Psoas muscle (tissue), 8 donors: ENCODE data around the gene RPS2. TPM values are rescaled to one million over a fixed set of nuclear protein-coding genes. Genes with fewer than 3 reads are reported as not detected.

Experiments
- ATAC-seq, 4 donors: fragments of 200-7000 bp; cut with Tn5 transposase; one replicate each; pipeline ENCODE4 v1.9.1; 2020; ENCODE audit warnings: moderate library complexity in 3 of 4, mild to moderate bottlenecking in 2 of 4
- DNase-seq, 2 donors: peaks; one replicate each; pipeline ENCODE4 v3.0.0-alpha.2; 2020
- H3K27ac ChIP-seq: fragments of 200-600 bp; one replicate; pipeline ENCODE4 v1.8.0; 2022
- H3K27me3 ChIP-seq, 3 donors: fragments of 200-600 bp in 1 of 3; one replicate each; pipeline versions ENCODE4 v1.6.1 to v1.8.0; 2013 to 2022; ENCODE audit warnings: low read length in 2 of 3, mild to moderate bottlenecking in 2 of 3, moderate library complexity in 1 of 3; ENCODE audit not compliant: insufficient read depth in 3 of 3
- H3K36me3 ChIP-seq, 2 donors: fragments of 200-600 bp in 1 of 2; one replicate each; pipeline versions ENCODE4 v1.6.1 to v1.8.0; 2013 to 2022; ENCODE audit warnings: low read depth in 1 of 2, mild to moderate bottlenecking in 1 of 2, moderate library complexity in 1 of 2; ENCODE audit not compliant: insufficient read depth in 1 of 2
- H3K4me1 ChIP-seq: fragments of 200-600 bp; one replicate; pipeline ENCODE4 v1.8.0; 2022
- H3K4me3 ChIP-seq: fragments of 200-600 bp; one replicate; pipeline ENCODE4 v1.8.0; 2022; ENCODE audit warnings: mild to moderate bottlenecking
- H3K9me3 ChIP-seq: fragments of 200-600 bp; one replicate; pipeline ENCODE4 v1.8.0; 2022
- CTCF ChIP-seq: fragments of 200-600 bp; IDR thresholded peaks from one replicate; pipeline ENCODE4 v1.8.0; 2022; ENCODE audit warnings: antibody characterized with exemption
- WGBS, 3 donors: extraction: QIAGEN DNeasy Blood & Tissue Kit; methylation state at CpG; one replicate each; pipeline versions ENCODE4 v1.1.6 to v1.1.7; 2013; 5-methylcytosine and 5-hydroxymethylcytosine counted together
- intact Hi-C, 2 donors: fragments of 100-400 bp; cut with DNase I; formaldehyde crosslinking; loops; one replicate each; pipeline versions ENCODE4 v1.11.0 to v1.14.2; 2022
- polyA plus RNA-seq, 3 donors: library from polyadenylated mRNA; stranded (reverse); fragments of 200-250 nt; gene quantifications; one replicate each; pipeline ENCODE4 v1.2.3, GENCODE V29; 2013
- total RNA-seq, 4 donors: library from RNA; stranded (reverse); fragmentation: NEBNext Ultra II Directional in 2 of 4; extraction: Animal tissue kit (Norgen Biotek cat#: 25700) in 2 of 4; gene quantifications; one replicate each; pipeline versions ENCODE4 v1.2.1 to v1.2.4, GENCODE V29; 2021 to 2023
- donor health status: healthy with polysubstance abuse.
- donor health status: DM: no; HTN: no; CAD: no; lungs with moderate emphysema.
- donor health status: Bipolar disorder and iron deficiency.
- donor health status: healthy.
- donor health status: DM: yes; HTN: yes; CAD: no.
- donor health status: DM: no; HTN: no; CAD: no.
- donor health status: DM: no; HTN: no; CAD: no.
- donor health status: DM: yes; HTN: yes; CAD: no.

RPS2 gene
- total and polyA plus RNA-seq, 7 donors: 1,044 to 3,940 (median 1,902) TPM

- Histone ChIP-seq H3K4me3 (no peak overlapping the region), H3K36me3 (no peaks in the 10 kb centered on the region), H3K9me3 (no peaks in the 10 kb centered on the region), H3K27me3 (peaks cover 0 to 57% (median 29%) of the 10 kb centered on the region in 3 donors), H3K27ac (no peak overlapping the region), H3K4me1 (no peaks in the 10 kb centered on the region)
- intact Hi-C loops: no loop called here
- DNase-seq (no peak), ATAC-seq (no peak)
- WGBS, 3 donors: 44 to 52% (median 44%) methylated on average over 8 of the region's 8 CpGs
- no peak for TF ChIP-seq CTCF
Observed at GRCh38 chr16:1914988-1915387, 49.6 kb downstream of the RPS2 start.

- H3K4me3 ChIP-seq: no peak overlapping the region
- DNase-seq (no peak), ATAC-seq (no peak)
- H3K27ac ChIP-seq: no peak overlapping the region
- H3K36me3 ChIP-seq: no peaks in the 10 kb centered on the region
- intact Hi-C loops: no loop called here
- no peaks in the 10 kb centered on the region for H3K4me1 ChIP-seq
- WGBS, 3 donors: 29 to 41% (median 38%) methylated on average over 11 to 15 of the region's 15 CpGs
- no peak for TF ChIP-seq CTCF
- H3K27me3 ChIP-seq: peaks cover 0 to 57% (median 24%) of the 10 kb centered on the region in 3 donors
- no peaks in the 10 kb centered on the region for H3K9me3 ChIP-seq
Observed at GRCh38 chr16:1914084-1914608, 50.5 kb downstream of the RPS2 start.

GRCh38 chr16:1913327-1914083, 51.1 kb downstream of the RPS2 start:
- Histone ChIP-seq H3K27me3 (peaks cover 0 to 57% (median 19%) of the 10 kb centered on the region in 3 donors), H3K9me3 (no peaks in the 10 kb centered on the region), H3K4me1 (no peaks in the 10 kb centered on the region), H3K4me3 (no peak overlapping the region), H3K36me3 (no peaks in the 10 kb centered on the region), H3K27ac (no peak overlapping the region)
- intact Hi-C loops: no loop called here
- 44 to 45% (median 45%) methylated on average over 15 to 21 of the region's 21 CpGs for WGBS, 3 donors
- TF ChIP-seq CTCF: no peak
- DNase-seq (no peak), ATAC-seq (no peak)

- no peak for TF ChIP-seq CTCF
- Histone ChIP-seq H3K27me3 (peaks cover 0 to 61% (median 15%) of the 10 kb centered on the region in 3 donors), H3K36me3 (no peaks in the 10 kb centered on the region), H3K4me3 (no peak overlapping the region), H3K9me3 (no peaks in the 10 kb centered on the region), H3K4me1 (no peaks in the 10 kb centered on the region), H3K27ac (no peak overlapping the region)
- ATAC-seq (no peak), DNase-seq (no peak)
- intact Hi-C loops: no loop called here
- WGBS, 3 donors: 76 to 82% (median 77%) methylated on average over 17 of the region's 17 CpGs
Observed at GRCh38 chr16:1912215-1912543, 52.4 kb downstream of the RPS2 start.

Other genes with a start within 250 kb of the RPS2 start
- 10 to 100 TPM in 3 of 4 donors, 1 to 10 TPM in 1; 9.9 to 23.8 (median 13.8) TPM for gene NME3, start 193.3 kb downstream of the RPS2 start, total RNA-seq
- gene NME3, start 193.3 kb downstream of the RPS2 start, polyA plus RNA-seq: 10 to 100 TPM; 18.8 to 27.1 (median 22.4) TPM
- 10 to 100 TPM in 1 of 4 donors, 1 to 10 TPM in 3; 4.3 to 11.3 (median 5.9) TPM for gene EME2, start 192.0 kb downstream of the RPS2 start, total RNA-seq
- gene EME2, start 192.0 kb downstream of the RPS2 start, polyA plus RNA-seq: 1 to 10 TPM; 2.6 to 5.2 (median 4.5) TPM
- 10 to 100 TPM; 56.3 to 75.1 (median 71.4) TPM for gene MRPS34, start 191.7 kb downstream of the RPS2 start, total RNA-seq
- 100 to 1,000 TPM in 2 of 3 donors, 10 to 100 TPM in 1; 85.6 to 172 (median 138) TPM for gene MRPS34, start 191.7 kb downstream of the RPS2 start, polyA plus RNA-seq
- 10 to 100 TPM; 38.4 to 59.5 (median 49.9) TPM for gene SPSB3, start 182.3 kb downstream of the RPS2 start, total RNA-seq
- gene SPSB3, start 182.3 kb downstream of the RPS2 start, polyA plus RNA-seq: 100 to 1,000 TPM in 1 of 3 donors, 10 to 100 TPM in 2; 26.3 to 108 (median 78.1) TPM
- 10 to 100 TPM; 34.7 to 44.7 (median 38.5) TPM for gene NUBP2, start 181.9 kb downstream of the RPS2 start, total RNA-seq
- 10 to 100 TPM; 61.9 to 96.0 (median 76.1) TPM for gene NUBP2, start 181.9 kb downstream of the RPS2 start, polyA plus RNA-seq
- gene IGFALS, start 171.1 kb downstream of the RPS2 start, total RNA-seq: under 1 TPM in 1 of 4 donors, not detected in 3; 0.22 TPM
- gene IGFALS, start 171.1 kb downstream of the RPS2 start, polyA plus RNA-seq: under 1 TPM; 0.12 to 0.38 (median 0.14) TPM
- gene HAGH, start 138.0 kb downstream of the RPS2 start, total RNA-seq: 100 to 1,000 TPM; 123 to 167 (median 157) TPM
- gene HAGH, start 138.0 kb downstream of the RPS2 start, polyA plus RNA-seq: 100 to 1,000 TPM; 112 to 277 (median 186) TPM
- 10 to 100 TPM; 23.2 to 28.1 (median 24.1) TPM for gene FAHD1, start 137.6 kb downstream of the RPS2 start, total RNA-seq
- 10 to 100 TPM; 27.0 to 63.8 (median 30.2) TPM for gene FAHD1, start 137.6 kb downstream of the RPS2 start, polyA plus RNA-seq
- gene MEIOB, start 92.7 kb downstream of the RPS2 start, total RNA-seq: not detected
- gene MEIOB, start 92.7 kb downstream of the RPS2 start, polyA plus RNA-seq: not detected
- gene HS3ST6, start 46.4 kb downstream of the RPS2 start, total RNA-seq: not detected
- not detected for gene HS3ST6, start 46.4 kb downstream of the RPS2 start, polyA plus RNA-seq
- gene MSRB1, start 21.6 kb downstream of the RPS2 start, total RNA-seq: 10 to 100 TPM; 44.2 to 65.3 (median 53.2) TPM
- gene MSRB1, start 21.6 kb downstream of the RPS2 start, polyA plus RNA-seq: 10 to 100 TPM; 50.4 to 83.4 (median 76.1) TPM
- 100 to 1,000 TPM; 205 to 296 (median 233) TPM for gene RPL3L, start 10.1 kb downstream of the RPS2 start, total RNA-seq
- 100 to 1,000 TPM; 116 to 315 (median 188) TPM for gene RPL3L, start 10.1 kb downstream of the RPS2 start, polyA plus RNA-seq
- 100 to 1,000 TPM; 350 to 465 (median 373) TPM for gene NDUFB10, start 5.3 kb downstream of the RPS2 start, total RNA-seq
- gene NDUFB10, start 5.3 kb downstream of the RPS2 start, polyA plus RNA-seq: 100 to 1,000 TPM; 753 to 870 (median 797) TPM
- not detected for gene RNF151, start 2.0 kb upstream of the RPS2 start, total RNA-seq
- gene RNF151, start 2.0 kb upstream of the RPS2 start, polyA plus RNA-seq: not detected
- 10 to 100 TPM; 31.5 to 41.8 (median 40.7) TPM for gene TBL3, start 7.2 kb upstream of the RPS2 start, total RNA-seq
- gene TBL3, start 7.2 kb upstream of the RPS2 start, polyA plus RNA-seq: 10 to 100 TPM; 51.6 to 78.0 (median 55.8) TPM
- gene NOXO1, start 16.6 kb upstream of the RPS2 start, total RNA-seq: under 1 TPM in 1 of 4 donors, not detected in 3; 0.20 TPM
- under 1 TPM; 0.27 to 0.77 (median 0.39) TPM for gene NOXO1, start 16.6 kb upstream of the RPS2 start, polyA plus RNA-seq
- 10 to 100 TPM; 18.9 to 34.2 (median 28.4) TPM for gene GFER, start 19.4 kb upstream of the RPS2 start, total RNA-seq
- gene GFER, start 19.4 kb upstream of the RPS2 start, polyA plus RNA-seq: 10 to 100 TPM; 40.0 to 53.2 (median 43.5) TPM
- under 1 TPM in 3 of 4 donors, not detected in 1; 0.24 to 0.52 (median 0.25) TPM for gene SYNGR3, start 25.1 kb upstream of the RPS2 start, total RNA-seq
- gene SYNGR3, start 25.1 kb upstream of the RPS2 start, polyA plus RNA-seq: under 1 TPM; 0.24 to 0.85 (median 0.25) TPM
- gene ZNF598, start 45.0 kb upstream of the RPS2 start, total RNA-seq: 10 to 100 TPM; 27.4 to 46.6 (median 44.8) TPM
- 10 to 100 TPM; 35.6 to 58.8 (median 51.9) TPM for gene ZNF598, start 45.0 kb upstream of the RPS2 start, polyA plus RNA-seq
- under 1 TPM in 1 of 4 donors, not detected in 3; 0.66 TPM for gene NPW, start 55.0 kb upstream of the RPS2 start, total RNA-seq
- gene NPW, start 55.0 kb upstream of the RPS2 start, polyA plus RNA-seq: under 1 TPM in 2 of 3 donors, not detected in 1; 0.14 to 0.43 TPM
- gene NHERF2, start 62.1 kb upstream of the RPS2 start, total RNA-seq: 100 to 1,000 TPM in 1 of 4 donors, 10 to 100 TPM in 3; 61.6 to 156 (median 90.4) TPM
- gene NHERF2, start 62.1 kb upstream of the RPS2 start, polyA plus RNA-seq: 10 to 100 TPM; 76.4 to 90.8 (median 86.2) TPM
- gene NTHL1, start 83.0 kb upstream of the RPS2 start, total RNA-seq: 10 to 100 TPM in 1 of 4 donors, 1 to 10 TPM in 3; 3.1 to 11.9 (median 4.8) TPM
- gene NTHL1, start 83.0 kb upstream of the RPS2 start, polyA plus RNA-seq: 10 to 100 TPM in 2 of 3 donors, 1 to 10 TPM in 1; 8.0 to 17.7 (median 16.8) TPM
- gene TSC2, start 83.2 kb upstream of the RPS2 start, total RNA-seq: 10 to 100 TPM; 60.8 to 89.9 (median 73.8) TPM
- 10 to 100 TPM; 27.8 to 43.0 (median 29.7) TPM for gene TSC2, start 83.2 kb upstream of the RPS2 start, polyA plus RNA-seq
- gene PKD1, start 171.1 kb upstream of the RPS2 start, total RNA-seq: 100 to 1,000 TPM in 1 of 4 donors, 10 to 100 TPM in 3; 59.1 to 123 (median 86.0) TPM
- 10 to 100 TPM; 33.9 to 93.3 (median 58.4) TPM for gene PKD1, start 171.1 kb upstream of the RPS2 start, polyA plus RNA-seq
- gene RAB26, start 183.8 kb upstream of the RPS2 start, total RNA-seq: 1 to 10 TPM in 1 of 4 donors, under 1 TPM in 3; 0.32 to 1.7 (median 0.83) TPM
- under 1 TPM; 0.17 to 0.31 (median 0.21) TPM for gene RAB26, start 183.8 kb upstream of the RPS2 start, polyA plus RNA-seq
- gene TRAF7, start 191.0 kb upstream of the RPS2 start, total RNA-seq: 10 to 100 TPM; 15.6 to 47.5 (median 38.9) TPM
- 10 to 100 TPM; 20.8 to 39.1 (median 27.3) TPM for gene TRAF7, start 191.0 kb upstream of the RPS2 start, polyA plus RNA-seq
- gene CASKIN1, start 231.8 kb upstream of the RPS2 start, total RNA-seq: 1 to 10 TPM in 1 of 4 donors, under 1 TPM in 3; 0.63 to 1.0 (median 0.76) TPM
- under 1 TPM; 0.32 to 0.45 (median 0.43) TPM for gene CASKIN1, start 231.8 kb upstream of the RPS2 start, polyA plus RNA-seq
- gene MLST8, start 240.6 kb upstream of the RPS2 start, total RNA-seq: 10 to 100 TPM; 18.8 to 35.0 (median 28.7) TPM
- gene MLST8, start 240.6 kb upstream of the RPS2 start, polyA plus RNA-seq: 10 to 100 TPM; 58.1 to 60.5 (median 59.7) TPM
- gene BRICD5, start 246.0 kb upstream of the RPS2 start, total RNA-seq: 1 to 10 TPM in 3 of 4 donors, under 1 TPM in 1; 0.86 to 5.3 (median 4.1) TPM
- gene BRICD5, start 246.0 kb upstream of the RPS2 start, polyA plus RNA-seq: 1 to 10 TPM; 1.4 to 3.1 (median 1.8) TPM